Measurements from ENCODE around the gene NYAP1. TPM values are rescaled to one million over a fixed set of nuclear protein-coding genes. Genes with fewer than 3 reads are reported as not detected.
A peak's percentile ranks its signal among the peaks of the same experiment; 100 is the strongest.

NYAP1 gene
- total RNA-seq, 1 donor from 2014 or later, result not detected

DNA sequence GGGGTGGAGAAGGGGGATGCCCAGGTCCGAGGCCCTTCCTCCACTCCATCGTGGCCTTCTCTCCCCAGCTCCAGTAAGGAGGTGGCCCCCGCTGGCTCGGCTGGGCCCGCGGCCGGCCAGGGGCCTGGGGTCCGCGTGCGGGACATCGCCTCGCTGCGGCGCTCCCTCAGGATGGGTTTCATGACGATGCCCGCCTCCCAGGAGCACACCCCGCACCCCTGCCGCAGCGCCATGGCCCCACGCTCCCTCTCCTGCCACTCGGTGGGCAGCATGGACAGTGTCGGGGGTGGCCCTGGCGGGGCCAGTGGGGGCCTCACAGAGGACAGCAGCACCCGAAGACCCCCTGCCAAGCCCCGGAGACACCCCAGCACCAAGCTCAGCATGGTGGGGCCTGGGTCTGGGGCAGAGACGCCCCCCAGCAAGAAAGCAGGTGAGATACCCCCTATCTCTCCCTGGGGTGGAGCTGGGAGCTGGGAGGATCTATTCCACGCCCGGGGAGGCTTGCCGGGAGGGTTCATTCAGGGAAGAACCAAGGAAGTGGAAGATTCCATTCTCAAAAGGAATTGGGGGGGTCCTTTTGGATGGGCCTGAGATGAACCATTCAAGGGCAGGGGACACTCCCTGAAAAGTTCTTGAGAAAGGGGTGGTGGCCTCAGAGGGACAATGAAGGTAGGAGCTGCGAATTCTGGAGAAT is 3.2 kb downstream of the NYAP1 start:
- TF ChIP-seq, protein P1, sequence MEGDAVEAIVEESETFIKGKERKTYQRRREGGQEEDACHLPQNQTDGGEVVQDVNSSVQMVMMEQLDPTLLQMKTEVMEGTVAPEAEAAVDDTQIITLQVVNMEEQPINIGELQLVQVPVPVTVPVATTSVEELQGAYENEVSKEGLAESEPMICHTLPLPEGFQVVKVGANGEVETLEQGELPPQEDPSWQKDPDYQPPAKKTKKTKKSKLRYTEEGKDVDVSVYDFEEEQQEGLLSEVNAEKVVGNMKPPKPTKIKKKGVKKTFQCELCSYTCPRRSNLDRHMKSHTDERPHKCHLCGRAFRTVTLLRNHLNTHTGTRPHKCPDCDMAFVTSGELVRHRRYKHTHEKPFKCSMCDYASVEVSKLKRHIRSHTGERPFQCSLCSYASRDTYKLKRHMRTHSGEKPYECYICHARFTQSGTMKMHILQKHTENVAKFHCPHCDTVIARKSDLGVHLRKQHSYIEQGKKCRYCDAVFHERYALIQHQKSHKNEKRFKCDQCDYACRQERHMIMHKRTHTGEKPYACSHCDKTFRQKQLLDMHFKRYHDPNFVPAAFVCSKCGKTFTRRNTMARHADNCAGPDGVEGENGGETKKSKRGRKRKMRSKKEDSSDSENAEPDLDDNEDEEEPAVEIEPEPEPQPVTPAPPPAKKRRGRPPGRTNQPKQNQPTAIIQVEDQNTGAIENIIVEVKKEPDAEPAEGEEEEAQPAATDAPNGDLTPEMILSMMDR (IDR thresholded peaks at IDR 0.05), result no peak
- ChIA-PET POLR2A (interaction anchor here (0.6 kb wide), 1 partner anchor 293 kb away, joined by 3 read pairs; no protein-coding TSS in a partner anchor), CTCF (interaction anchor here (2.4 kb wide), 1 partner anchor 73 kb away, joined by 6 read pairs; no protein-coding TSS in a partner anchor)
- intact Hi-C loops (cut with micrococcal nuclease), result no loop called here
- H3K4me3 Mint-ChIP-seq, result no peak overlapping the region
- no peaks in the 10 kb centered on the region for H3K9me3 Mint-ChIP-seq
- peaks cover 7% of the 10 kb centered on the region for H3K4me1 Mint-ChIP-seq
- no peak overlapping the region for H3K27ac Mint-ChIP-seq
- no peaks in the 10 kb centered on the region for H3K36me3 Mint-ChIP-seq (ENCODE audit: low read depth)
- no peak for DNase-seq
- peaks cover 15% of the 10 kb centered on the region for H3K27me3 Mint-ChIP-seq
- ATAC-seq (ENCODE audit: low read depth), result no peak

DNA sequence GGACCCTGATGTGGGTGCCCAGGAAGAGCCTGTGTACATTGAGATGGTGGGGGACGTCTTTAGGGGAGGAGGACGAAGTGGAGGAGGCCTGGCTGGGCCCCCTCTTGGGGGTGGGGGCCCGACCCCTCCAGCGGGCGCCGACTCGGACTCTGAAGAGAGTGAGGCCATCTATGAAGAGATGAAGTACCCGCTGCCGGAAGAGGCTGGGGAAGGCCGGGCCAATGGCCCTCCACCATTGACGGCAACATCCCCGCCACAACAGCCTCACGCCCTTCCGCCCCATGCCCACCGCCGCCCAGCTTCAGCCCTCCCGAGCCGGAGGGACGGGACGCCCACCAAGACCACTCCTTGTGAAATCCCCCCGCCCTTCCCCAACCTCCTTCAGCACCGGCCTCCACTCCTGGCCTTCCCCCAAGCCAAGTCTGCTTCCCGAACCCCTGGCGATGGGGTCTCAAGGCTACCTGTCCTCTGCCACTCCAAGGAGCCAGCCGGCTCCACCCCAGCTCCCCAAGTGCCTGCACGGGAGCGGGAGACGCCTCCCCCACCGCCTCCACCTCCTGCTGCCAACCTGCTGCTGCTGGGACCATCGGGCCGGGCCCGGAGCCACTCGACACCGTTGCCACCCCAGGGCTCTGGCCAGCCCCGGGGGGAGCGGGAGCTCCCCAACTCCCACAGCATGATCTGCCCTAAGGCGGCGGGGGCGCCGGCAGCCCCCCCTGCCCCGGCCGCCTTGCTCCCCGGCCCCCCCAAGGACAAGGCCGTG is 4.8 kb downstream of the NYAP1 start:
- H3K27ac Mint-ChIP-seq, result no peak overlapping the region
- POLR2A ChIA-PET, result no interaction called here
- H3K9me3 Mint-ChIP-seq, result no peaks in the 10 kb centered on the region
- DNase-seq, result no peak
- TF ChIP-seq, protein P1 (IDR thresholded peaks at IDR 0.05), result no peak
- intact Hi-C loops (cut with micrococcal nuclease), result no loop called here
- H3K36me3 Mint-ChIP-seq (ENCODE audit: low read depth), result no peaks in the 10 kb centered on the region
- CTCF ChIA-PET, result interaction anchor here (2.4 kb wide), 1 partner anchor 71 kb away, joined by 6 read pairs; no protein-coding TSS in a partner anchor
- H3K4me3 Mint-ChIP-seq, result no peak overlapping the region
- H3K4me1 Mint-ChIP-seq, result peaks cover 6% of the 10 kb centered on the region
- no peak for ATAC-seq (ENCODE audit: low read depth)
- peaks cover 26% of the 10 kb centered on the region for H3K27me3 Mint-ChIP-seq

DNA sequence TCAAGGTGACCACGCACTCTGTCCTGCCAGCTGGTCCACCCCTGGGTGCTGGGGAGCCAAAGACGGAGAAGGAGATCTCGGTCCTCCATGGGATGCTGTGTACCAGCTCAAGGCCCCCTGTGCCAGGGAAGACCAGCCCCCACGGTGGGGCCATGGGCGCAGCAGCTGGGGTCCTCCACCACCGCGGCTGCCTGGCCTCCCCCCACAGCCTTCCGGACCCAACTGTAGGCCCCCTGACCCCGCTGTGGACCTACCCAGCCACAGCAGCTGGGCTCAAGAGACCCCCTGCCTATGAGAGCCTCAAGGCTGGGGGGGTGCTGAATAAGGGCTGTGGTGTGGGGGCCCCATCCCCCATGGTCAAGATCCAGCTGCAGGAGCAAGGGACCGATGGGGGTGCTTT is 5.4 kb downstream of the NYAP1 start:
- ChIA-PET CTCF (no interaction called here), POLR2A (interaction anchor here (0.6 kb wide), 1 partner anchor 315 kb away, joined by 4 read pairs; no protein-coding TSS in a partner anchor)
- Mint-ChIP-seq H3K36me3 (ENCODE audit: low read depth) (no peaks in the 10 kb centered on the region), H3K9me3 (no peaks in the 10 kb centered on the region), H3K4me1 (peaks cover 6% of the 10 kb centered on the region), H3K27ac (no peak overlapping the region), H3K27me3 (peaks cover 26% of the 10 kb centered on the region), H3K4me3 (no peak overlapping the region)
- ATAC-seq (ENCODE audit: low read depth) (no peak), DNase-seq (no peak)
- TF ChIP-seq, protein P1 (IDR thresholded peaks at IDR 0.05), result no peak
- intact Hi-C loops (cut with micrococcal nuclease), result no loop called here

DNA sequence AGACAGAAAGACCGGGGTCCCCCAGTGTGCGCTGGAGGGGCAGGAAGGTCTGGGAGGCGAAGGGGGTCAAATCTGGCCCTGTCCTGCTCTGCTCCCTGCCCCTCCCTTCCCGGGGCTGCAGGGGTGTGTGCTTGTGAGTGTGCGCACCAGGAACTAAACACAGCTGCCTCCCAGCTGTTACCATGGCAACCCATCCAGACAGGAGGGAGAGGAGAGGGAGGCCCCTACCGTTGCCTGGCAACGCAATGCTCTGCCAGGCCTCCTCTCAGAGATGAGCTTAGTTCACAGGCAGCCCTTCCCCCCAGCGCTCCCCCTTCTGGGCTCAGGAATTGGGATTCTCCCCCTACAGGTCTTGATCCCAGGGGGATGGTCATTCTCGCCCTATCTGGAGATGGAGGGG is 6.1 kb downstream of the NYAP1 start:
- ChIA-PET CTCF (no interaction called here), POLR2A (interaction anchor here (0.6 kb wide), 1 partner anchor 47 kb away, joined by 11 read pairs; no protein-coding TSS in a partner anchor)
- Mint-ChIP-seq H3K4me3 (no peak overlapping the region), H3K9me3 (no peaks in the 10 kb centered on the region), H3K27me3 (peaks cover 26% of the 10 kb centered on the region), H3K27ac (no peak overlapping the region), H3K36me3 (ENCODE audit: low read depth) (no peaks in the 10 kb centered on the region), H3K4me1 (peaks cover 6% of the 10 kb centered on the region)
- ATAC-seq (ENCODE audit: low read depth), result peak; percentile 35
- TF ChIP-seq, protein P1 (IDR thresholded peaks at IDR 0.05), result no peak
- intact Hi-C loops (cut with micrococcal nuclease), result no loop called here
- no peak for DNase-seq

All from activated B cell treated with CpG ODN at 0.5 μM for 24 hours (primary cell).